GM10266 (cell line): ENCODE results near the gene HOXD10.

Experiments used
- DNase-seq: peaks from one replicate; pipeline ENCODE4 v3.0.0; 2012; ENCODE audit errors: extremely low spot score
- TF ChIP-seq, protein P1 (sequence below): IDR thresholded peaks from 2 replicates; pipeline ENCODE4 v1.5.1; 2012; ENCODE audit warnings: mild to moderate bottlenecking, low read depth; ENCODE audit not compliant: control insufficient read depth, insufficient read depth; ENCODE audit errors: missing control alignments

HOXD10 gene

DNA sequence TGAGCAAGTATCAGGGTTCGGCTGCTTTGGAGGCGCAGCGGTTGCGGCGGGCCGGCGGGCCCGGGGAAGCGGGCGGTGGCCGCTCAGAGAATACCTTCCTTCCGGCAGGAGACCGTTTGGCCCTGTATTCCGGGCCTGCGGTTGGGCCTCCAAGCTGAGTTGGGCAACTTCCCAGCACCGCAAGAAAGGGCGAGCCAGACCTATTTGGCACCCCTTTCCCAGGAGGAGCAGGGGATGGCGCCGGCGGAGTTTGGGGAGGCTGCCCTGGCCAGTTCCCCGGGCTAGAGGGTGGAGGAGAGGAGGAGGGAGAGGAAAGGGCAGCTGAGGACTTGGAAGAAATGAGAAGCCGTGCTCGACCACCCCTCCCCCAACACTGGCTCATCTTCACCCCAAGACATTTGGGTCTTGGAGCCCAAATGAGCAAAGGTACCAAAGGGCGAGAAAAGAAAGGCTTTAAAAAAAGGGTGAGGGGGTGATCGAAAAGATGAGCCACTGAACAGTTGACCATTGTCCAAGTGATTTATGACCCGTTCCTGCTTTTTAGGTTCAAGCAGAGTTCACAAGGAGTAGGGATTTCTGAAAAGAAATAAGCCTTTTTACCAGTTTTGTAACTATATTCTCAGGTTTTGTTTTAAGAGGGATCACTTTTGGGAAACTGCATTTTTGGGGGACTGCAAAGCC, 48.9 kb downstream of the HOXD10 start:
- TF ChIP-seq, protein P1, sequence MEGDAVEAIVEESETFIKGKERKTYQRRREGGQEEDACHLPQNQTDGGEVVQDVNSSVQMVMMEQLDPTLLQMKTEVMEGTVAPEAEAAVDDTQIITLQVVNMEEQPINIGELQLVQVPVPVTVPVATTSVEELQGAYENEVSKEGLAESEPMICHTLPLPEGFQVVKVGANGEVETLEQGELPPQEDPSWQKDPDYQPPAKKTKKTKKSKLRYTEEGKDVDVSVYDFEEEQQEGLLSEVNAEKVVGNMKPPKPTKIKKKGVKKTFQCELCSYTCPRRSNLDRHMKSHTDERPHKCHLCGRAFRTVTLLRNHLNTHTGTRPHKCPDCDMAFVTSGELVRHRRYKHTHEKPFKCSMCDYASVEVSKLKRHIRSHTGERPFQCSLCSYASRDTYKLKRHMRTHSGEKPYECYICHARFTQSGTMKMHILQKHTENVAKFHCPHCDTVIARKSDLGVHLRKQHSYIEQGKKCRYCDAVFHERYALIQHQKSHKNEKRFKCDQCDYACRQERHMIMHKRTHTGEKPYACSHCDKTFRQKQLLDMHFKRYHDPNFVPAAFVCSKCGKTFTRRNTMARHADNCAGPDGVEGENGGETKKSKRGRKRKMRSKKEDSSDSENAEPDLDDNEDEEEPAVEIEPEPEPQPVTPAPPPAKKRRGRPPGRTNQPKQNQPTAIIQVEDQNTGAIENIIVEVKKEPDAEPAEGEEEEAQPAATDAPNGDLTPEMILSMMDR = no peak
- no peak for DNase-seq

DNA sequence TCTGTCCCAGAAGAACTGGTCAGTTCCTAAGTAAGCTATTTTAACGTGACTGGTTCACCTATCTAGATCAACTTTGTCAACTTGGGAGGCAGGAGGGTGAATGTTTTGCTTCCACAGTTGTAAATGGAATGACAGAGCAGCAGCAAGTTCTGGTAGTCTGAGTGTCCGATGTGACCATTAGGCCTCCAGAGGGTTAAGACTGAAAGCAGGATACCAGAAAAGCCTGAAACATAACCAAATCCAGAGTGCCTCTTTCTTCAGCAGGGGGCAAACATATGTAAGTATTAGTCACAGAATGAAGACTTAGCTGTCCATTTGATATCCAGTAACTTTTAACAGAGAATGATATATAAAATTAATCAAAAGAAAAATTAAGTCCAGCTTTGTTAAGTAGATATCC, 49.7 kb downstream of the HOXD10 start:
- DNase-seq = no peak
- TF ChIP-seq, protein P1 = no peak

DNA sequence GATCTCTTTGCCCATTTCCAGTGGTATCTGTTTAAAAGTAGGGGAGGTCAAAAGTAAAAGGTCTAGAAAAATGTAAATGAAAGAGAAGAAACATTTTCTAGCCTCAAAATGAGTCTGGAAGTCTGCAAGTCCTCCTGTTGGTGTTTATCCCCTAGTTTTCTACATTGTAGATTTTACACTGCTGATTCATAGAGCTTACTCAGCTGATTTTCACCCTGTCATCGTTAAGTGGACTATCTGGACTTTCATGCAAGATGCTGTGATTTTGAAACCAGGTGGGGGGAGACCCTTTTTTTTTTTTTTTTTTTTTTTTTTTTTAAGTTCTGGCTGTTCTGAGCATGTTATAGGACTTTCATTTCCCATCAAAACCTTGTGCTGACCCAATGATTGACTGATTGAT, 50.8 kb downstream of the HOXD10 start:
- TF ChIP-seq, protein P1 = no peak
- DNase-seq = no peak

DNA sequence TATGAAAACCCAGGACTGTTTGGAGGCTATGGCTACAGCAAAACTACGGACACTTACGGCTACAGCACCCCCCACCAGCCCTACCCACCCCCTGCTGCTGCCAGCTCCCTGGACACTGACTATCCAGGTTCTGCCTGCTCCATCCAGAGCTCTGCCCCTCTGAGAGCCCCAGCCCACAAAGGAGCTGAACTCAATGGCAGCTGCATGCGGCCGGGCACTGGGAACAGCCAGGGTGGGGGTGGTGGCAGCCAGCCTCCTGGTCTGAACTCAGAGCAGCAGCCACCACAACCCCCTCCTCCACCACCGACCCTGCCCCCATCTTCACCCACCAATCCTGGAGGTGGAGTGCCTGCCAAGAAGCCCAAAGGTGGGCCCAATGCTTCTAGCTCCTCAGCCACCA, 52.6 kb downstream of the HOXD10 start:
- no peak for DNase-seq
- TF ChIP-seq, protein P1 = no peak
